ACC112 (cell line): ENCODE measurements around the gene AMFR.
A peak's percentile ranks its signal among the peaks of the same experiment; 100 is the strongest.
"Not testable (repeated sequence)": the region's sequence is repeated elsewhere in the genome, so short reads cannot be mapped to it uniquely, and the experiment has no call there.

Experiments
- H2AFZ ChIP-seq: fragments of 200-600 bp; sonication (generic); one replicate; pipeline ENCODE4 v1.6.0; 2017; ENCODE audit warnings: antibody characterized with exemption, low read length; ENCODE audit not compliant: unreplicated experiment
- H3K27ac ChIP-seq: fragments of 200-600 bp; sonication (generic); 2 replicates; pipeline ENCODE4 v1.5.1; 2014; ENCODE audit warnings: low read depth, mild to moderate bottlenecking, antibody characterized with exemption, low read length, moderate library complexity
- H3K27me3 ChIP-seq: fragments of 200-600 bp; sonication (generic); 2 replicates; pipeline ENCODE4 v1.6.1; 2014; ENCODE audit warnings: mild to moderate bottlenecking, antibody characterized with exemption, low read length, moderate library complexity, mixed read lengths; ENCODE audit not compliant: insufficient read depth
- H3K36me3 ChIP-seq: fragments of 200-600 bp; sonication (generic); 2 replicates; pipeline ENCODE4 v1.6.1; 2016; ENCODE audit warnings: mild to moderate bottlenecking, antibody characterized with exemption, low read length, moderate library complexity, mixed read lengths; ENCODE audit not compliant: insufficient read depth
- H3K4me1 ChIP-seq: fragments of 200-600 bp; sonication (generic); one replicate; pipeline ENCODE4 v1.6.1; 2016; ENCODE audit warnings: low read length, mixed read lengths; ENCODE audit not compliant: insufficient read depth, unreplicated experiment, control insufficient read depth
- H3K4me3 ChIP-seq: fragments of 200-600 bp; sonication (generic); 2 replicates; pipeline ENCODE4 v1.5.1; 2014; ENCODE audit warnings: mild to moderate bottlenecking, low read depth, low read length
- H3K79me2 ChIP-seq: fragments of 200-600 bp; sonication (generic); one replicate; pipeline ENCODE4 v1.6.0; 2016; ENCODE audit warnings: low read length; ENCODE audit not compliant: control insufficient read depth, unreplicated experiment, insufficient read depth

The AMFR gene

GRCh38 chr16:56396724-56397123 is 28.6 kb downstream of the AMFR start:
- H3K4me1 ChIP-seq, H3K27me3 ChIP-seq, H2AFZ ChIP-seq, H3K27ac ChIP-seq, H3K4me3 ChIP-seq, H3K36me3 ChIP-seq, H3K79me2 ChIP-seq: not testable (repeated sequence)

- Histone ChIP-seq H2AFZ (no peak overlapping the region), H3K27me3 (no peaks in the 10 kb centered on the region), H3K4me1 (peaks cover 22% of the 10 kb centered on the region), H3K36me3 (peaks cover 18% of the 10 kb centered on the region), H3K27ac (peak overlapping the region; percentile 92), H3K79me2 (no peaks in the 10 kb centered on the region), H3K4me3 (peak overlapping the region; percentile 27; the same call in 1 of the 2 replicates)
Measured at GRCh38 chr16:56389554-56389953, 35.8 kb downstream of the AMFR start.

GRCh38 chr16:56388209-56388608 is 37.1 kb downstream of the AMFR start:
- Histone ChIP-seq H3K27me3 (no peaks in the 10 kb centered on the region), H3K27ac (no peak overlapping the region), H3K36me3 (peaks cover 30% of the 10 kb centered on the region)

GRCh38 chr16:56387396-56387795 is 37.9 kb downstream of the AMFR start:
- H3K36me3 ChIP-seq: peaks cover 37% of the 10 kb centered on the region

More at GRCh38 chr16:56388209-56388608, 37.1 kb downstream of the AMFR start:
- Histone ChIP-seq H3K4me1 (peaks cover 22% of the 10 kb centered on the region), H3K4me3 (no peak overlapping the region), H2AFZ (no peak overlapping the region), H3K79me2 (no peaks in the 10 kb centered on the region)

GRCh38 chr16:56384074-56384721 is 41.1 kb downstream of the AMFR start:
- H3K79me2 ChIP-seq: no peaks in the 10 kb centered on the region
- no peaks in the 10 kb centered on the region for H3K27me3 ChIP-seq
- peaks cover 7% of the 10 kb centered on the region for H3K4me1 ChIP-seq
- H3K4me3 ChIP-seq: no peak overlapping the region
- no peak overlapping the region for H3K27ac ChIP-seq
- H2AFZ ChIP-seq: no peak overlapping the region
- H3K36me3 ChIP-seq: peaks cover 58% of the 10 kb centered on the region

More at GRCh38 chr16:56387396-56387795, 37.9 kb downstream of the AMFR start:
- H3K4me1 ChIP-seq: peaks cover 22% of the 10 kb centered on the region
- no peak overlapping the region for H3K27ac ChIP-seq
- no peaks in the 10 kb centered on the region for H3K79me2 ChIP-seq
- no peaks in the 10 kb centered on the region for H3K27me3 ChIP-seq
- H2AFZ ChIP-seq: no peak overlapping the region
- H3K4me3 ChIP-seq: no peak overlapping the region

- Histone ChIP-seq H3K36me3 (peaks cover 62% of the 10 kb centered on the region), H3K27me3 (no peaks in the 10 kb centered on the region), H3K4me3 (no peak overlapping the region), H3K4me1 (no peaks in the 10 kb centered on the region), H3K27ac (no peak overlapping the region), H2AFZ (no peak overlapping the region), H3K79me2 (no peaks in the 10 kb centered on the region)
Measured at GRCh38 chr16:56382901-56383355, 42.4 kb downstream of the AMFR start.

GRCh38 chr16:56382459-56382858 is 42.9 kb downstream of the AMFR start:
- Histone ChIP-seq H3K4me1 (no peaks in the 10 kb centered on the region), H3K27me3 (no peaks in the 10 kb centered on the region), H2AFZ (no peak overlapping the region), H3K36me3 (peaks cover 65% of the 10 kb centered on the region), H3K79me2 (no peaks in the 10 kb centered on the region), H3K27ac (no peak overlapping the region), H3K4me3 (no peak overlapping the region)

GRCh38 chr16:56380778-56381485 is 44.4 kb downstream of the AMFR start:
- peaks cover 68% of the 10 kb centered on the region for H3K36me3 ChIP-seq
- H2AFZ ChIP-seq, H3K27me3 ChIP-seq, H3K4me1 ChIP-seq, H3K4me3 ChIP-seq, H3K27ac ChIP-seq, H3K79me2 ChIP-seq: not testable (repeated sequence)

GRCh38 chr16:56379044-56379443 is 46.3 kb downstream of the AMFR start:
- not testable (repeated sequence) for H3K4me3 ChIP-seq
- peaks cover 64% of the 10 kb centered on the region for H3K36me3 ChIP-seq

GRCh38 chr16:56375792-56376191 is 49.6 kb downstream of the AMFR start:
- not testable (repeated sequence) for H3K27me3 ChIP-seq, H3K4me1 ChIP-seq, H3K27ac ChIP-seq, H2AFZ ChIP-seq, H3K79me2 ChIP-seq, H3K4me3 ChIP-seq
- H3K36me3 ChIP-seq: peaks cover 35% of the 10 kb centered on the region

More at GRCh38 chr16:56379044-56379443, 46.3 kb downstream of the AMFR start:
- H3K27me3 ChIP-seq, H3K27ac ChIP-seq, H3K79me2 ChIP-seq, H3K4me1 ChIP-seq, H2AFZ ChIP-seq: not testable (repeated sequence)

GRCh38 chr16:56373003-56373402 is 52.3 kb downstream of the AMFR start:
- H3K27ac ChIP-seq: no peak overlapping the region
- H3K27me3 ChIP-seq: no peaks in the 10 kb centered on the region
- H3K4me3 ChIP-seq: no peak overlapping the region
- H3K4me1 ChIP-seq: peaks cover 12% of the 10 kb centered on the region
- H2AFZ ChIP-seq: no peak overlapping the region
- peaks cover 7% of the 10 kb centered on the region for H3K79me2 ChIP-seq
- peaks cover 19% of the 10 kb centered on the region for H3K36me3 ChIP-seq
